Measurements from ENCODE around the gene TRAPPC3L. TPM values are rescaled to one million over a fixed set of nuclear protein-coding genes. Genes with fewer than 3 reads are reported as not detected.

The TRAPPC3L gene
- total and polyA plus RNA-seq, 7 donors = 0.03 to 0.16 (median 0.06) TPM; not detected in 4

DNA sequence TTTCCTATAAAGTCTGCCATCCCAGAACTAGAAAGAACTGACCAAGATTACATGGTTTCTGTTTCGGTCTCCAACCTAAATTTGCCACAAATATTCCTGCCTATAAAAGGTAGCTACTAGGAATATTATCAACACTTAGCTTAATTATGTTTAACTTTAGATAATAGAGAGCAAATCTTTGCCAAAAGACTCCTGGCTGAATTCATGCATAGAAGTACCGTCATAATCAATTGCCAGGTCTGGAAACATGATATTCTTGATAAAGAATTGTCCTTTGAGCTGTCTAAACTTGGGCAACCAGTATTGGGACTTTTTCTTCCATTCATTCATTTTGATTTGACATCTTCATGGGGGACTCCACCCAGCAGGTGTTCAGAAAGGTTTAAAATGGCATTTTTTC is 61.9 kb downstream of the TRAPPC3L start:
- TF ChIP-seq, protein P1, sequence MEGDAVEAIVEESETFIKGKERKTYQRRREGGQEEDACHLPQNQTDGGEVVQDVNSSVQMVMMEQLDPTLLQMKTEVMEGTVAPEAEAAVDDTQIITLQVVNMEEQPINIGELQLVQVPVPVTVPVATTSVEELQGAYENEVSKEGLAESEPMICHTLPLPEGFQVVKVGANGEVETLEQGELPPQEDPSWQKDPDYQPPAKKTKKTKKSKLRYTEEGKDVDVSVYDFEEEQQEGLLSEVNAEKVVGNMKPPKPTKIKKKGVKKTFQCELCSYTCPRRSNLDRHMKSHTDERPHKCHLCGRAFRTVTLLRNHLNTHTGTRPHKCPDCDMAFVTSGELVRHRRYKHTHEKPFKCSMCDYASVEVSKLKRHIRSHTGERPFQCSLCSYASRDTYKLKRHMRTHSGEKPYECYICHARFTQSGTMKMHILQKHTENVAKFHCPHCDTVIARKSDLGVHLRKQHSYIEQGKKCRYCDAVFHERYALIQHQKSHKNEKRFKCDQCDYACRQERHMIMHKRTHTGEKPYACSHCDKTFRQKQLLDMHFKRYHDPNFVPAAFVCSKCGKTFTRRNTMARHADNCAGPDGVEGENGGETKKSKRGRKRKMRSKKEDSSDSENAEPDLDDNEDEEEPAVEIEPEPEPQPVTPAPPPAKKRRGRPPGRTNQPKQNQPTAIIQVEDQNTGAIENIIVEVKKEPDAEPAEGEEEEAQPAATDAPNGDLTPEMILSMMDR (IDR thresholded peaks at IDR 0.05) = no peak
- no peak for ATAC-seq
- 72 to 77% (median 74%) methylated on average over 2 of the region's 2 CpGs for WGBS, 3 donors
- no peak overlapping the region for H3K27ac ChIP-seq
- no peak for DNase-seq
- H3K27me3 ChIP-seq (ENCODE audit: insufficient read depth in 3 of 3, low read length in 2 of 3) = no peaks in the 10 kb centered on the region
- H3K4me1 ChIP-seq = no peaks in the 10 kb centered on the region
- no peak overlapping the region for H3K4me3 ChIP-seq
- H3K9me3 ChIP-seq = no peaks in the 10 kb centered on the region
- intact Hi-C loops (cut with DNase I) = no loop called here
- H3K36me3 ChIP-seq (ENCODE audit: insufficient read depth in 1 of 2, low read depth in 1 of 2) = no peaks in the 10 kb centered on the region

DNA sequence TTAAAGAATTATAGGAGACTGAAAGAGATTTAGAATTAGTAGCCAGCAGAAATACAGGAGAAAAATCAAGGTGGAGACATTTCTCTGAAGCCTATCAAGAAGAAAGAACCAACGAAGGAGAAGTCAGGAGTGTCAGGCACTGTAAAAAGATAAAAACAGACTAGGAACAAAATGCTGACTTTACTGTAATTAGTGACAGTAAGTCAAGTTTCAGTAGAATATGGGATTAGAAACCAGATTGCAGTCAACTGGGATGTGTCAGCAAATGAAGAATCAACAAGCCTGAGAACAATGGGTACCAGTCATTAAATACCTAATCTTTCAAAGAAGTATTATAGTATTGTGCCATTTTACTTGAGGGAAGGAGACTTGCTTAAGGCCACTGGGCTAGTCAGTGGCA is 62.7 kb downstream of the TRAPPC3L start:
- Histone ChIP-seq H3K4me3 (no peak overlapping the region), H3K4me1 (no peaks in the 10 kb centered on the region), H3K36me3 (ENCODE audit: insufficient read depth in 1 of 2, low read depth in 1 of 2) (no peaks in the 10 kb centered on the region), H3K27me3 (ENCODE audit: insufficient read depth in 3 of 3, low read length in 2 of 3) (no peaks in the 10 kb centered on the region), H3K9me3 (no peaks in the 10 kb centered on the region), H3K27ac (no peak overlapping the region)
- ATAC-seq (no peak), DNase-seq (no peak)
- WGBS, 3 donors = 63 to 88% (median 80%) methylated on average over 1 of the region's 1 CpG
- intact Hi-C loops (cut with DNase I) = no loop called here
- TF ChIP-seq, protein P1 (IDR thresholded peaks at IDR 0.05) = no peak

DNA sequence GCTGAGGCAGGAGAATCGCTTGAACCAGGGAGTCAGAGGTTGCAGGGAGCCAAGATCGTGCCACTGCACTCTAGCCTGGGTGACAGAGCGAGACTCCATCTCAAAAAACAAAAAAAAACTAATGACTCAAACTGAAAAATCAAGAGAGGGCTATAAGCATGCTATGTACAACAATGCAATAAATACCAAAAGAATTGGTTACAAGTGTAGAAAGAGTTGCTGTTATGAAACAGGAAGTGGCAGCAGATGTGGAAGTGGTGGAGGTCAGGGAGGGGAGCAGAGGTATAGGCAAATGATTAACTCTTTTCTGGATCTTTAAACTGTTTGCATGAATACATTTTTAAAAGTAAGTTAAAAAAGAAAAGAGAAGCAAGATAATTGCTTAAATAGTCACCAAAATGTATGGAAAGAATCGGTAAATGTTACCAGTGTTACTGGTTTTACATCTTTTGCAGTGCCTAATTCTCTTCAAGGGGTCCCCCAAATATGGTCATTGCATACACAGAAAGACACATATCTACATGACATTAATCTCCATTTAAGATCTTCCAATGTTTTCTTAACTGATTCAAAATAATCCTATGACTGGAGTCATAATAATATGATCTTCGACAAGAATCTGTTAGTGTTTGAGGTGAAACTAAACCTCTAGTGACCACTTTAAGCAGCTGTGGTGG is 69.3 kb downstream of the TRAPPC3L start:
- no peaks in the 10 kb centered on the region for H3K9me3 ChIP-seq
- TF ChIP-seq, protein P1 (IDR thresholded peaks at IDR 0.05) = no peak
- H3K27ac ChIP-seq = no peak overlapping the region
- DNase-seq (no peak), ATAC-seq (no peak)
- H3K4me3 ChIP-seq = no peak overlapping the region
- H3K27me3 ChIP-seq (ENCODE audit: insufficient read depth in 3 of 3, low read length in 2 of 3) = peaks cover 0 to 3% (median 0%) of the 10 kb centered on the region in 3 donors
- no peaks in the 10 kb centered on the region for H3K36me3 ChIP-seq (ENCODE audit: insufficient read depth in 1 of 2, low read depth in 1 of 2)
- intact Hi-C loops (cut with DNase I) = no loop called here
- H3K4me1 ChIP-seq = no peaks in the 10 kb centered on the region
- 74 to 76% (median 75%) methylated on average over 5 of the region's 5 CpGs for whole genome bisulfite sequencing, 3 donors

DNA sequence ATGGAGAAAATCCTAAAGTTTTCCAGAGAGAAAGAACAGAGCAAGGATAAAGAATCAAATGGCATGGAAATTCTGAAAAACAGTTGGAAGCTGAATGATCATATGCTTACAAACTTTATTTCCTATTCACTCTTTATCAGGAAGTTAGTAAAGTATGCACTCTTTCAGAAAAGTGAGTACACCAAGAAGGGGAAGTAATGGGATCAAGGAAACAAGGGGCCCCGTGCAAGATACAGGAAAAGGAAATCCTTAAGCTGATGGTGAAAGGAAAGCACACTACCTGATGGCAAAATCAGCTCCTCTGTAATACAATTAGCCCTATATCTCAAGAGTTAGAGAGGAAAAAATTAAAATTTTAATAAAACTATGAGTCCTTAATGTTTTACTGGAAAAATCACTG is 70.3 kb downstream of the TRAPPC3L start:
- WGBS, 3 donors = 51 to 55% (median 52%) methylated on average over 1 of the region's 1 CpG
- no peaks in the 10 kb centered on the region for H3K4me1 ChIP-seq
- TF ChIP-seq, protein P1 (IDR thresholded peaks at IDR 0.05) = no peak
- DNase-seq (no peak), ATAC-seq (no peak)
- H3K9me3 ChIP-seq = no peaks in the 10 kb centered on the region
- H3K27ac ChIP-seq = no peak overlapping the region
- H3K4me3 ChIP-seq = no peak overlapping the region
- H3K36me3 ChIP-seq (ENCODE audit: insufficient read depth in 1 of 2, low read depth in 1 of 2) = no peaks in the 10 kb centered on the region
- H3K27me3 ChIP-seq (ENCODE audit: insufficient read depth in 3 of 3, low read length in 2 of 3) = peaks cover 0 to 3% (median 0%) of the 10 kb centered on the region in 3 donors
- intact Hi-C loops (cut with DNase I) = no loop called here

DNA sequence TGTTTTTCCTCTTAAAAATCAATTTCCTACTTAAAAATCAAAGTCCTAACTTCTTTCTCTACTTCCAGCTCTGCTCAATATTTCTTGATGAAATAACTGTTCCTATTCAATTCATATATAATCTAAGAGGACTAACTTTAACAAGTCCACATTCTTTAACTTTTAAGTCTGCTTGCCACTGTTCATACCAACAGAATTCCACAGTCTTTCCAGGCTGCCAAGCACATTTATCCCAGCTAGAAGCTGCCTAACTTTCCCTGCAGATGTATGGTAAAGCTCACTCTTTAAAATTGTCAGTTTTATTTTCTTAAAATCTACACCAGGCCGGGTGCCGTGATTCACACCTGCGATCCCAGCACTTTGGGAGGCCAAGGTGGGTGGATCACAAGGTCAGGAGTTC is 72.8 kb downstream of the TRAPPC3L start:
- Histone ChIP-seq H3K36me3 (ENCODE audit: insufficient read depth in 1 of 2, low read depth in 1 of 2) (no peaks in the 10 kb centered on the region), H3K27me3 (ENCODE audit: insufficient read depth in 3 of 3, low read length in 2 of 3) (peaks cover 0 to 3% (median 0%) of the 10 kb centered on the region in 3 donors), H3K9me3 (no peaks in the 10 kb centered on the region), H3K4me3 (no peak overlapping the region), H3K27ac (no peak overlapping the region), H3K4me1 (no peaks in the 10 kb centered on the region)
- 68 to 77% (median 74%) methylated on average over 3 of the region's 3 CpGs for WGBS, 3 donors
- no peak for ATAC-seq
- intact Hi-C loops (cut with DNase I) = no loop called here
- TF ChIP-seq, protein P1 (IDR thresholded peaks at IDR 0.05) = no peak
- DNase-seq = no peak
